Measurements from ENCODE around the gene LIPI.
"Not testable (repeated sequence)": the region's sequence is repeated elsewhere in the genome, so short reads cannot be mapped to it uniquely, and the experiment has no call there.

Gene LIPI

GRCh38 chr21:14116080-14116481 is 94.7 kb downstream of the LIPI start:
- no peak for DNase-seq

- DNase-seq: no peak
Observed at GRCh38 chr21:14115646-14116045, 95.1 kb downstream of the LIPI start.

DNA sequence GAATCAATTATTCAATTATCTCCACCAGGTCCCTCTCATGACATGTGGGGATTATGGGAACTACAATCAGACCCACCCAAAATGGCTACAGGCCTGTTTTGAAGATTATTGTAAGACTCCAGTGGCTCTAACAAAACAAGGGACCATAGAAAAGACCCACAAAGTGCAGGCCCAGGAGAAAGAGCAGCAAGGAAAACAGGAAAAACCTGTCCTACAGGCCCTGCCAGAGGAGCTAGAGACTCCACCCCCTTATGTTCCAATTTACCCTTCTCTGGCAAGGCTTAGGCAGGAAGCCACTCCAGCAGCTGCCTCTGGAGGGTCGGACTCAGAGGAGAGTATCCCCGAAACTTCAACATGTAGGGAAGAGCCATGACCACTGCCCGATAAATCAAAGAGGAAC is 96.5 kb downstream of the LIPI start:
- DNase-seq: no peak

DNA sequence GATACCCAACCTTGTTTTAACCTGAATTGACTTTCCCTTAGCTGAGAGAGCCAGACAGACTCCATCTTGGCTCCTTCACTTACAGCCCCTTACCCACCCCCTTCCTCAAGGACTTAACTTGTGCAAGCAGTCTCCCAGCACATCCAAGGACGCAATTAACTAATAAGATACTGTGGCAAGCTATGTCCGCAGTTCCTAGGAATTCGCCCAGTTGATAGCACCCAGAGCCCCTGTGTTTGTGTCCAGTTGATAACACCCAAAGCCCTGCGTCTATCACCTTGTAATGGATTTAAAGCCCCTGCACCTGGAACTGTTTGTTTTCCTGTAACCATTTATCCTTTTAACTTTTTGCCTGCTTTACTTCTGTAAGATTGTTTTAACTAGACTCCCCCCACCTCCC is 106.2 kb downstream of the LIPI start:
- not testable (repeated sequence) for DNase-seq

DNA sequence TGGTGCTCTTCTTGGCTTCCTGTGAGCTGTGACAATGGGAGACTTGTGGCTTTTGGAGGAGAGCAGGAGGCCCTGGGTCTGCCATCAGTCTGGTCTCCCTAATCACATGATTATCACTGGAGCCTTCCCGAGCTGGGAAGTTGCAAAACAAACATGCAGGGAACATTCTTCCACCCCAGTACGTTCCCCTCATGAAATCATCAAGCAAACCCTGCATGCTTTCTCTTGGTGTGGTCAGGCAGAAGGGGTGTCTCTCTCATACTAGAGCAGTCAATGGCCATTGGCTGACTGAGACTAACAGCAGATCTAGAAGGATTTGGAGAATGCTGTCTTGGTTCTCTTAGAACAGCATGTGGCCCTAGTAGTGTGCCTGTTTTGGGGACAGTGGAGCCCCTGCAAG is 111.2 kb downstream of the LIPI start:
- no peak for DNase-seq

DNA sequence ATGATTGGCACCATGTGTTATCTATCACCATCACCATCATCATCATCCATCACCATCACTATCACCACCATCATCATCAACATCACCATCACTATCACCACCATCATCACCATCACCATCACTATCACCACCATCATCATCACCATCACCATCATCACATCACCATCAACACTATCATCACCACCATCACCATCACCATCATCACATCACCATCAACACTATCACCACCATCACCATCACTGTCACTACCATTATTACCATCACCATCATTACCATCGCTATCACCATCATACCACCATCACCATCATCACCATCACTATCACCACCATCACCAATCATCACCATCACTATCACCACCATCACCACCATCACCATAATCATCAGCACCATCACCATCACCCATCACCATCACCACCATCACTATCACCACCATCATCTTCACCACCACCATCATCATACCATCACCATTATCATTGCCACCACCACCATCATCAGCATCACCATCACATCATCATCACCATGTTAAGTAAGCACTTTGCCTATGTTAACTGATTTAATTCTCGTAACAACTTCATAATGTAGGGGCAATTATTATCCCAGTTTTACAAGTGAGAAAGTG is 112.8 kb downstream of the LIPI start:
- no peak for DNase-seq

DNA sequence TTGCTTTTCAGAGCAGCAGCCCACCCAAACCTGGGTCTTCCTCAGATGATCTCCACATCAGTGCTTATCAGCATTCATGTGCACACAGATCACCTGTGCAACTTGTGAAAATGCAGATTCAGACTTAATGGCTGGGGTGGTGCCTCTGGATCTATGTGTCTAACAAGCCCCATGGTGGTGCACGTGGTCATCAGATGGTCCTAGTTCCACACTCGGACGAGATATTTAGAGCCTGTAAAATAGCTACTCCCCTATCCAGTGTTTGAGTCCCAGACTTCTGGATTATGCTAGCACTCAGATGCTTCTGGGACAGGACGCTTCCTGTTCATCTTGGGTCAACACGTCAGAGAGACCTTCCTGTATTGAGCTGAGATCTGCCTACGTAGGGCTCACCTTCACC is 114.2 kb downstream of the LIPI start:
- DNase-seq: no peak

DNA sequence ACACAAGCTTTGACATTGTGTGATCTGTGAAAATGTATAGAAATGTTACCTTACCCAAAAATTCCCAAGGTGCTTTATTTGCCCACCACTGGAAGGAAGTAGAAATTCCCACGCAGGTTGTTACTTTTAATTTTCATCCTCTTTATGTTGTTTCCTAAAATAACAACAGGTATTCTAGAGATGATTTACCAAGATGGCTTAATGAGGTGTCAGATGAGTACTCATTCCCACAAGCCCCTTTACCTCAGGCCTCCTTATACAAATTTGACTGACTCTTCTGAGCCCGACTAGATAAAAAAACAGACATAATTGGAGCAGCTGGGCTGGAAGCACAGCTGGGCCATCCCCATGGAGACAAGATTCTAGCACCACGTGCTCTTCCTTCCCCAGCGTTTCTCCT is 114.6 kb downstream of the LIPI start:
- DNase-seq: no peak

- no peak for DNase-seq
Observed at GRCh38 chr21:14095056-14095455, 115.7 kb downstream of the LIPI start.

- DNase-seq: no peak
Observed at GRCh38 chr21:14092834-14093560, 117.8 kb downstream of the LIPI start.

DNA sequence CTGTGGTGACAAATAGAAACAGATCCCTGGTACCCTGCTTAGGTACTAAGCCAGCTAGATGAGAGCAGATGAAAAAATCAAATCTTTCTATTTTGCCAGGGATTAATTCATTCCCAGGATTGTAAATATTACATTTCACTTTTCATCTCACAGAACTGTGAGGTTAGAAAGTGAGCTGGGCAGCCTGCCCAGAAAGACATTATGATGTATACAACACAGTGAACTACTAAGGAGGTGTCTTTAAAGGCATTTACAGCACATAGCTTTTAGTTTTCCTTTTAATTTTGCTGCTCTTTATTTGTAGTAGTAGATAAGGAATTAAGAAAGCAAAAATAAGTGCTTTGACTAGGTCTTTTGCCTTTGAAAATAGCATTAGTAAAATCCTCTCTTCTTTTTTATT is 120.6 kb downstream of the LIPI start:
- not testable (repeated sequence) for DNase-seq

DNA sequence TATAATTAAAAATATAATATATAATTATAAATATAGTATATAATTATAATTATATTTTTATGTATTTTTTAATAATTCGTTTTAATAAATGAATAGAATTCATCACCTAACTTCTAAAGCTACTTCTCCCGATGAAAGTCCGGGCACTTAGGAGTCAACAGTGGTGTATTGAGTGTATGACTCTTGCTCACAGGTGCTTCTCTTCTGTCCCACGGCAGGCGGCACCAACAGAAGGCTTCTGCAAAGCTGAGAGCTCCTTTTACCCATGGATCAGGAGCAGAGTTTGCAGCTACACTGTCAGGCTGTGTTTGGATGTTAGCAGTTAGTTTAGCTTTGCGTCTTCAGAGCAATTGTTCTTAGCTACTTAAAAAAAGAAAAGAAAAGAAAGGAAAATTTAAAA is 122.4 kb downstream of the LIPI start:
- no peak for DNase-seq

DNA sequence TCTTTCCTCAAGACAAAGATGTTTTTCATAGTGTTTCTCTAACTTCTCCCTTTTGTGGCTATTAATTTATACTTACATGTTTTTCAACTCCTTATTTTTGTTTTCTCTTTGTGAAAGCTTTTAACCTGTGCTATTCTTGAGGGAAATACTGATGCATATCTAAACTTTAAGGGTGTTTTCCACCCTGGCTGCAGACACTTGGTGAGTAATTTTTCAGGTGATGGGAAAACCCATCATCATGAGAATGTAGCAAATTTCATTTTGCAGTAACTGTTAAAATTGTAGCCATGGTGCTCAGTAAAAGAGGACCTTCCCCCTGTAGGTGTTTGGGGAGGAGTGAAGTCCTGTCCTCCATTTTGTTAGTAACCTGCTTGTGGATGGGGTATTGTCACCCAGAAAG is 124.2 kb downstream of the LIPI start:
- no peak for DNase-seq

- DNase-seq: no peak
Observed at GRCh38 chr21:14084701-14085100, 126.1 kb downstream of the LIPI start.

DNA sequence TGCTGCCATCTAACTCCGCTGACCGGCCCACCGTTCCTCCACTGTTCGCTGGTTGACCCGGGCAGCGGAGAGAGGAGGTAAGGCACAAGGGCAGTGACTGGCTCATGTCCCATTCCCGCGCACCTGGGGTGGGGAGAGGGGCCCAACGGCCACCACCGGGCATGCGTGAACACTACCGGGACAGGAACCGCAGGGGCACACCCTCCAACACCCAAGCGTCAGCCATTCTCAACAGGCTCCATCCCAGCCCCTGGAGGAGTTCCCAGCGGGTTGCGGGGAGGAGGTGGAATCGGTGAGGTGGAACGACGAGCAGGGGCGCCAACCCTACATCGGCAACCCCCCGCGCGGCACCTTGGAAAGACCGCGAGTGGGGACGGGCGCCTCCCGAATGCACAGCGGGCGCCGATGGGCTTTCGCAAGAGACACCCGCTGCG is 126.7 kb downstream of the LIPI start:
- no peak for DNase-seq

DNA sequence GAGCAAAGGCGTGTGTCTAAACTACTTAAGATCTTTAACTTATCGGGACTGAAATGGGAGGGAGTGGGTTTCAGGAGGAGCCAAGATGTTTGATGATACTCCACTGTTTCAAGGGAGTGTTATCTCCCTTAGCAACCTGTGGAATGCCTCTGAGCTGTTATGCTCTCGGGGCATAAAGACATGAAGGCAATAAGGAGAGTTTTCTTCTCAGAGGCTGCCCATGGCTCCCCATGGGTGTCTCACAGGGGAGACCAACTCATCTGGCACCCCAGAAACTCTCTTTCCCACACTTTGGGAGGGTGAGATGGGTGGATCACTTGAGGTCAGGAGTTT is 130.0 kb downstream of the LIPI start:
- no peak for DNase-seq

DNA sequence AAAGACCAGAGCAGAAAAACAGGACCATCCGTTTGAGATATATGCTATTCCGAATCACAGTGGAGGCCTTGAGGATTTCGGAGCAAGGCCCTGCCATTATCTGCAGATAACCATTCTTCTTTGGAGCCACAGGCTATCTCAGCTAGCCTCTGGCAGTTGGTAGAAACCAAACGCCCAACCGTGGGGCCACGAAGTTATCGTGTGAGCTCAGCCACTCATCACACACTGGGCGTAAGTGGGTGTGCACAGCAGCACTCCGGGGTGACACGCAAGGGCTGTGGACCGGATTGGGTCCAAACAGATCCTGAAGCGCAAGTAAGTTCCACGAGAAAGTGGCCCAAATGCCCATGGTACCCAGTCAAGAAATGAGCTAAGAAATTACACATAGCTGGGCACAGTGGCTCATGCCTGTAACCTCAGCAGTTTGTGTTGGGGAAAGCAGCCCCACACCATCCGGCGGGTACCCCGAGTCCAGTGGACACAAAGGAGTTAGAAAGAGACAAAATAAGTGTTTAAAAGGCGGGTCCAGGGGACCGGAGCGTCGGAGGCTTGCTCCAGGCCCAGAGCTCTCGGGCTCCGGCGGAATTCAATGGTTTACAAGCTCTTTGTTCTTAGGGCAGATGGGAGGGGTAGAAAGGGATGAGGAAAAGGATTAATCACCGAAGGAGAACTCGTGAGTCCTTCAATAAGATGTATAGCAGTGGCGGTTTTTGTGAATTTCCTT is 130.6 kb downstream of the LIPI start:
- no peak for DNase-seq

GRCh38 chr21:14078746-14079375 is 131.9 kb downstream of the LIPI start:
- DNase-seq: no peak

DNA sequence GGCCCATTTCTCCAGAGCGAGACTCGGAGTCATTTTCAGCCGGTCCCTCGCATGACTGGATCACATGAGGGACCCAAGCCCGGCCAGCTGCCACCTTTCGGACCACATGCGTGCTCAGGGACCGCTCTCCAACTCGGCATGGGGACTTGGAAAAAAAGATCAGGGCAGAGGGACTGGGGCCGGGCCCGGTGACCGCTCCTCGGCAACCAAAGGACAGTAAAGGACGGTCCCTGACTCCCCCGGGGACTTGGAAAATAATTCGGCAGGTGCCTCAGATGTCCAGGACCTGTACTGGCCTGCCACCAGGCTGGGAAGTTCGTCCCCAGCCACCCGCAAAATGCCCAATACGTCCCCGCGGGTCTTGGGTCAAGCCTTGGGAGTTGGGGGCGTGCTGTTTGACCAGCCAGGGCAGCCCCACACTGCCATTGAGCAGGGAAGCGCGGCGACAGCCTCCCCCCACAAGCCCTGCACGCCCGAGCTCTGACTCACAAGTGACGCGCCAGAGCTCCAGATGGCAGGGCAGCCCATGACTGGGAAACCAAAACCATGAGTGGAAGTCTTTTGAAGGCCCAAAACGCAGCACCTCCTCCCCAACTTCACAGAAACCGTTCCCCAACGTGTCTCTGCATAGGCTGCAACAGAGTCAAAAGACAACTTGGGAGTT is 134.5 kb downstream of the LIPI start:
- DNase-seq: peak; percentile 3

GRCh38 chr21:14075346-14076142 is 135.2 kb downstream of the LIPI start:
- no peak for DNase-seq

GRCh38 chr21:14074177-14074576 is 136.6 kb downstream of the LIPI start:
- no peak for DNase-seq

DNA sequence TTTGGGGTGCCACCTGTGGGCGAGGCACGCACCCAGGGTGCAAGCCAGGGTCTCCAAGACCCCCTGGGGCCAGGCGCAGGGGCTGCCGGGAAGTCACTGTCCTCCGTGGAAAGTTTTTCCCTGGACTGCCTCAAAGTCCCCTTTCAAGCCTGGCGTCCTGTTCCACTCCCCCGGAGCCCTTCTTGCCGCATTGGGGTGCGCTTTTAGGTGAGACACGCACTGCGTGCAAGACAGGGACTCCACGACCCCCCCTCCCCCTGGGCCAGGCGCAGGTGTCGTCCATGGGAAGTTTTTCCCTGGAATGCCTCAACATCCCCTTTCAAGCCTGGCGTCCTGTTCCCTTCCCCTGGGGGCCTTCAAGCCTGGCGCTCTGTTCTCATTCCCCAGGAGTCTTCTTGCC is 137.1 kb downstream of the LIPI start:
- no peak for DNase-seq
